OCI-LY7 (cell line): ENCODE data around the gene CAPN5. TPM values are rescaled to one million over a fixed set of nuclear protein-coding genes. Genes with fewer than 3 reads are reported as not detected.

Experiments used
- BruUV-seq: library from RNA; stranded (reverse); fragments of 400-500 nt; replicated peaks from 2 replicates; lab custom pipeline; 2021; lab: Mats Ljungman, UMichigan
- CTCF ChIA-PET: fragments of 300-600 bp; sonication (Branson Sonifier 250); formaldehyde crosslinking; loops from one replicate; lab custom pipeline; 2022; ENCODE audit warnings: antibody characterized with exemption; ENCODE audit not compliant: unreplicated experiment; lab: Charles Lee
- POLR2A ChIA-PET: fragments of 300-600 bp; sonication (Branson Sonifier 250); formaldehyde crosslinking; loops from one replicate; lab custom pipeline; 2022; ENCODE audit warnings: antibody characterized with exemption; lab: Charles Lee
- DNase-seq: peaks from one replicate; pipeline ENCODE4 v3.0.0-alpha.2; 2015; ENCODE audit warnings: low spot score
- H2AFZ ChIP-seq: fragments of 200-600 bp; sonication (generic), shearing (Covaris generic); 2 replicates; pipeline ENCODE4 v1.6.1; 2014; ENCODE audit warnings: mild to moderate bottlenecking, antibody characterized with exemption, low read length, moderate library complexity
- H3K27ac ChIP-seq: fragments of 200-600 bp; sonication (generic); 2 replicates; pipeline ENCODE4 v1.5.1; 2014; ENCODE audit warnings: mixed run types, low read depth, mild to moderate bottlenecking, moderate library complexity, low read length, inconsistent platforms; ENCODE audit not compliant: poor library complexity, severe bottlenecking
- H3K36me3 ChIP-seq: fragments of 200-600 bp; sonication (generic); 2 replicates; pipeline ENCODE4 v1.6.1; 2014; ENCODE audit warnings: mild to moderate bottlenecking, antibody characterized with exemption, low read length, moderate library complexity, mixed read lengths; ENCODE audit not compliant: insufficient read depth
- H3K4me1 ChIP-seq: fragments of 200-600 bp; sonication (generic); 2 replicates; pipeline ENCODE4 v1.5.1; 2014; ENCODE audit warnings: mild to moderate bottlenecking, low read length; ENCODE audit not compliant: insufficient read depth, poor library complexity, severe bottlenecking
- H3K4me2 ChIP-seq: fragments of 200-600 bp; sonication (generic); 2 replicates; pipeline ENCODE4 v1.6.1; 2014; ENCODE audit warnings: mild to moderate bottlenecking, low read length
- H3K4me3 ChIP-seq: fragments of 200-600 bp; sonication (generic); 2 replicates; pipeline ENCODE4 v1.5.1; 2014; ENCODE audit warnings: mild to moderate bottlenecking, low read depth, low read length; ENCODE audit not compliant: poor library complexity, severe bottlenecking
- H3K79me2 ChIP-seq: fragments of 200-600 bp; sonication (generic); 2 replicates; pipeline ENCODE4 v1.6.1; 2016; ENCODE audit warnings: low read depth, mild to moderate bottlenecking, low read length, moderate library complexity, mixed read lengths; ENCODE audit not compliant: insufficient read depth
- H3K9me2 ChIP-seq: fragments of 200-600 bp; sonication (generic); 2 replicates; pipeline ENCODE4 v1.6.1; 2016; ENCODE audit warnings: mild to moderate bottlenecking, low read length, mixed read lengths; ENCODE audit not compliant: insufficient read depth
- H3K9me3 ChIP-seq: fragments of 200-600 bp; sonication (generic); 2 replicates; pipeline ENCODE4 v1.6.1; 2014; ENCODE audit warnings: mild to moderate bottlenecking, mixed run types, low read length, mixed read lengths
- H4K20me1 ChIP-seq: fragments of 200-600 bp; sonication (generic); 2 replicates; pipeline ENCODE4 v1.6.1; 2014; ENCODE audit warnings: mild to moderate bottlenecking, antibody characterized with exemption, low read length, moderate library complexity, mixed read lengths; ENCODE audit not compliant: insufficient read depth
- CTCF ChIP-seq: fragments of 200-600 bp; sonication (generic); conservative IDR thresholded peaks from 2 replicates; pipeline ENCODE4 v1.5.1; 2014; ENCODE audit warnings: mild to moderate bottlenecking, antibody characterized with exemption, low read length, moderate library complexity, mixed read lengths
- EZH2phosphoT487 ChIP-seq: fragments of 200-600 bp; sonication (generic); IDR thresholded peaks from 2 replicates; pipeline ENCODE4 v1.6.1; 2018; ENCODE audit warnings: low read depth, borderline replicate concordance, mild to moderate bottlenecking, mixed run types, antibody characterized with exemption, low read length, moderate library complexity, mixed read lengths
- intact Hi-C: fragments of 100-400 bp; cut with micrococcal nuclease; formaldehyde crosslinking; loops from one replicate; pipeline ENCODE4 v1.10.0; 2022; ENCODE audit not compliant: unreplicated experiment
- total RNA-seq, 2 experiments: library from RNA; depleted of rRNA in 1 of 2; stranded (reverse); fragments of >200 nt in 1 of 2; shearing (Covaris generic) in 1 of 2; gene quantifications; 2 replicates each; pipeline ENCODE4 v1.2.3, GENCODE V29; 2014 to 2022

Gene CAPN5
- total RNA-seq, 2 experiments from 2014 or later: 1.4 to 1.5 TPM

DNA sequence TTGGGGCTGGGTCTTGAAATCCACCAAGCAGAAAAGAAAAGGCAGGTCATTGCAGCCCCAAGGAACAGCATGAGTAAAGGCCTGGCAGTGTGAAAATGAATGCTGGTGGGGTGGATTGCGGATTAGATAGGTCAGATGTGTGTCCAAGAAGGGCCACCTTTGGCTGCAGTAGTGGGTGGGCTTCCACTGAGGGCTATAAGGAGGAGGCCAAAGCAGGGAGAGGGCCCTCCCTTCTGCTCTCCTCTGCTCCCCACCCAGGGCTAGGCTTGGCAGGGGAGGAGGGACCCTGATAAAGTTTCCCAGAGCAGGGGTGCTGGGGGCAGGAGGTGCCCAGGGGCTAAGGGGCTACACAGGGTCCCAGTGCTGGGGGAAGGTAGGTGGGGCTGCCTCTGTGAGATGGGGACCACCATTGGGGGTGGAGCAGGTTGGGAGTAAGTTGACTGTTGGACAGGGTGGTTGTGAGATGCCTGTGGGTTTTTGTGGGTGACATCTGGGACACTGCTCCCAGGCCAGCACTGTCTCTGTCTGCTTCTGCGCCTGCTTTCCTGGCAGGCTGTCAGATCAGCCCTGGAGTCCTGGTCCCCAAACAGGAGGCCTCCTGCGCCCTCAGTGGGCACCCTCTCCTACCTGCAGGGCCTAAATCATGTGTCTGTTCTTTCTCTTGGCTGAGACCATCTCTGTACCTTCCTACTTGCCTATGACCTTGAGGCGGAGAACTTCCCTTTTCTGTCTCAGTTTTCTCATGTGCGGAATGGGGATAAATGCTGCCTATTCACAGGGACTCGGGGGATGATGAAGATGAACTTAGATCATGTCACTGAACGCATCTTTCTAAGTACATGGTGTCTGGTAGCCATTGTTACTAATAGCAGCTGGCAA is 1.9 kb downstream of the CAPN5 start:
- Histone ChIP-seq H3K4me1 (peaks cover 9% of the 10 kb centered on the region), H3K9me2 (no peaks in the 10 kb centered on the region), H3K79me2 (no peaks in the 10 kb centered on the region), H4K20me1 (no peaks in the 10 kb centered on the region), H3K4me3 (no peak overlapping the region), H3K36me3 (no peaks in the 10 kb centered on the region), H3K27ac (no peak overlapping the region), H3K9me3 (no peaks in the 10 kb centered on the region), H2AFZ (no peak overlapping the region), H3K4me2 (no peak overlapping the region)
- no TSS peak for BruUV-seq
- no peak for TF ChIP-seq EZH2phosphoT487
- no peak for TF ChIP-seq CTCF
- ChIA-PET CTCF (no interaction called here), POLR2A (no interaction called here)
- intact Hi-C loops: no loop called here
- DNase-seq: no peak

DNA sequence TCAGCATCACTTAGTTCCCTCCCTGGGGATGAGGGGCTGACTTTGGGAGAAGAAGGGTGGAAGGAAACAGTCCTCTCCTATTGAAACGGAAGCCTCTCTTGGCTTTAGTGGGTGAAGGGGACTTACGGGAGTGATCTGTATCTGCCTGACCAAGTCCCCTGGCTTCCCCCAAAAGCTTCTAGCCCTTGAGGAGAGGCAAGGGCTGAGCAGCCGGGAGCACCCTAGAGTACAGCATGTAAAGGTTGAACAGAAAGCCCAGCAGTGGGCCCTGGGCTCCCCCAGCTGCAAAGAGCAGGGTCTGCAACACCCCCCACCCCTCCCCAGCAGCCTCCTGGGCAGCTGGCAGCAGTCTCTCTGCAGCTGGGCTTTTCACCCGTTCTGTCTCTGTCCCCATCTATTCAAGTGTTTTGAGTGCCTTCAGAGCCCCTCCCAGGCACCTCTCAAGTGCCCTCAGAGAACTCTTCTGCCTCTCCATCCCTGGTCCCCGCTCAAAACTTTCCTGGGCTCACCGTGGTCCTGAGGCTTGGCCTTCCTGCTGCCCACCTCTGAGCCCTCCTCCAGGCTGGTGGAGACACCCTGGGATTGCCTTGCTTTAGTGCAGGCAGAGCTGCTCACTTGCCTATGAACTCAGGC is 2.7 kb downstream of the CAPN5 start:
- Histone ChIP-seq H3K4me2 (no peak overlapping the region), H4K20me1 (no peaks in the 10 kb centered on the region), H3K4me1 (peaks cover 9% of the 10 kb centered on the region), H3K36me3 (no peaks in the 10 kb centered on the region), H3K4me3 (no peak overlapping the region), H3K79me2 (no peaks in the 10 kb centered on the region), H3K27ac (no peak overlapping the region), H3K9me3 (no peaks in the 10 kb centered on the region), H2AFZ (no peak overlapping the region), H3K9me2 (no peaks in the 10 kb centered on the region)
- no peak for TF ChIP-seq CTCF
- TF ChIP-seq EZH2phosphoT487: no peak
- CTCF ChIA-PET: no interaction called here
- intact Hi-C loops: no loop called here
- no TSS peak for BruUV-seq
- DNase-seq: no peak
- POLR2A ChIA-PET: no interaction called here
